IPS-20b (cell line): ENCODE measurements around the gene PLXDC2.
"Not testable (repeated sequence)": the region's sequence is repeated elsewhere in the genome, so short reads cannot be mapped to it uniquely, and the experiment has no call there.

Source experiments
- H3K27ac ChIP-seq: one replicate; pipeline ENCODE4 v1.5.1; 2013; ENCODE audit warnings: low read length
- H3K27me3 ChIP-seq: 2 replicates; pipeline ENCODE4 v1.6.1; 2013; ENCODE audit warnings: mild to moderate bottlenecking, low read length, inconsistent platforms; ENCODE audit not compliant: insufficient read depth
- H3K36me3 ChIP-seq: 2 replicates; pipeline ENCODE4 v1.6.1; 2013; ENCODE audit warnings: low read depth, mild to moderate bottlenecking, inconsistent platforms, low read length, moderate library complexity; ENCODE audit not compliant: insufficient read depth
- H3K4me1 ChIP-seq: 2 replicates; pipeline ENCODE4 v1.6.1; 2013; ENCODE audit warnings: mild to moderate bottlenecking, control low read depth, inconsistent platforms, low read length, moderate library complexity; ENCODE audit not compliant: insufficient read depth
- H3K4me3 ChIP-seq: 2 replicates; pipeline ENCODE4 v1.5.1; 2013; ENCODE audit warnings: mild to moderate bottlenecking, low read length, inconsistent platforms
- H3K9ac ChIP-seq: 2 replicates; pipeline ENCODE4 v1.6.1; 2013; ENCODE audit warnings: low read depth, mild to moderate bottlenecking, inconsistent platforms, low read length, moderate library complexity
- H3K9me3 ChIP-seq: 2 replicates; pipeline ENCODE4 v1.6.1; 2013; ENCODE audit warnings: mild to moderate bottlenecking, low read depth, low read length, inconsistent platforms; ENCODE audit not compliant: insufficient read depth

PLXDC2 gene

DNA sequence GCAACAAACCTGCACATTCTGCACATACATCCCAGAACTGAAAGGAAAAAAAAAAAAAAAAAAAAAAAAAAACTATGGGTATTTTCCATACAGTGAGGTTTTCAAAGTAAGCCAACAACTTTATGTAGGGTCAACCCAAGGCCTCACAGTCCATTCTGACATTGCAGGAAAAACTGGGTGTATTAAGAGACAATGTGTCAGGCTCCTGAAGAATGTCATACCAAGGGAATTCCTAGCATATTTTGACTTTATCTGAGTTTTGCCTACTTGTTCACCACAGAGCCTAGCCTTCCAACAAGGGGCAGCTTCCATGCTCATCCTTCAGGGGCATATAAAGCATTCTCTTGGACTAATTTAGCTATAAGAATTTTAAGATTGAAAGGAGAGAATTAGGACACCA lies 368.9 kb downstream of the PLXDC2 start:
- Histone ChIP-seq H3K9ac (no peak overlapping the region), H3K9me3 (no peaks in the 10 kb centered on the region), H3K4me1 (peaks cover 14% of the 10 kb centered on the region), H3K4me3 (no peak overlapping the region), H3K27ac (no peak overlapping the region), H3K36me3 (no peaks in the 10 kb centered on the region), H3K27me3 (no peaks in the 10 kb centered on the region)

DNA sequence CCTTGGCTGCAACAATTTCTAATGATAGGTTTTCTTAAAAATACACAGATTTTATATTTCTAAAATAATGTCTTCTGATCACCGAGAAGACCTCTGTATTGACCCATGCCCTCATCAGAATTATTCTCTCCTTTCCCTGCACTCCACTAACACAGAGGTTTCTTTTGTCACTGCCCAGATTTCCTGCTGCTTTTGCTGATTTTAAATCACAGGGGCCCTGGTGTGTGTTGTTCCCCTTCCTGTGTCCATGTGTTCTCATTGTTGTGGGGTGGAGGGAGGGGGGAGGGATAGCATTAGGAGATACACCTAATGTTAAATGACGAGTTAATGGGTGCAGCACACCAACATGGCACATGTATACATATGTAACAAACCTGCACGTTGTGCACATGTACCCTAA lies 375.2 kb downstream of the PLXDC2 start:
- H3K9me3 ChIP-seq, H3K9ac ChIP-seq, H3K36me3 ChIP-seq, H3K27me3 ChIP-seq, H3K27ac ChIP-seq: not testable (repeated sequence)
- H3K4me3 ChIP-seq: peak overlapping the region; percentile 39; the same call in 1 of the 2 replicates
- H3K4me1 ChIP-seq: peaks cover 19% of the 10 kb centered on the region

DNA sequence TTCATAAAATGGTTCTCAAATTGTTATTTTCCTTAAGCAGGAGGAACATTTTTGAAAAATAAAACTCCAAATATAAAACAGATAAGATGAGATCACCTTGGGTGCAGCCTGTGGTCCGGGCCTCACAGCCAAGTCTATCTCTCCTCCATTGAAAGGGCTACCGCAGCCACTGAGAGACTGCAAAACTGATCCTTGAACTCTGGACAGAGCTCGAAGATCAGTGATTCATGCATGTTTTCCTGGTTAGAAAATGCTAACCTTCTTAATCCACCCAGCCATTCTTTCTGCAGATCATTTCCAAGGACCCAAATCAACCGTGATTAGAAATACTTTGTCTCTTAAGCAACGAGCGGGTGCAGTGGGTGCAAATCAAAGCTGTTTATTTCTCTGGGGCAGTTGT lies 378.8 kb downstream of the PLXDC2 start:
- Histone ChIP-seq H3K9ac (no peak overlapping the region), H3K9me3 (no peaks in the 10 kb centered on the region), H3K4me1 (peaks cover 21% of the 10 kb centered on the region), H3K4me3 (no peak overlapping the region), H3K27ac (no peak overlapping the region), H3K27me3 (no peaks in the 10 kb centered on the region), H3K36me3 (no peaks in the 10 kb centered on the region)

DNA sequence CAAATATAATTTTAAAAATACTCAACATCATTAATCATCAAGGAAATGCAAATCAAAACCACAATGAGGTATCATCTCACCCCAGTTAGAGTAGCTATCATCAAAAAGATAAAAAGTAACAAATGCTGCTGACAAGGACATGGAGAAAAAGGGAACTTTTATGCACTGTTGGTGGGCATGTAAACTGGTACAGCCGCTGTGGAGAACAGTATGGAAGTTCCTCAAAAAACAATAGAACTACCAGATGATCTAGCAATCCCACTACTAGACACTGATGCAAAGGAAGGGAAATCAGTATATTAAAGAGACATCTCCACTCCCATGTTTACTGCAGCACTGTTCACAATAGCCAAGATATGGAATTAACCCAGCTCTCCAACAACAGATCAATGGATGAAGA lies 384.5 kb downstream of the PLXDC2 start:
- H3K9me3 ChIP-seq: no peaks in the 10 kb centered on the region
- no peaks in the 10 kb centered on the region for H3K27me3 ChIP-seq
- H3K27ac ChIP-seq: no peak overlapping the region
- H3K4me3 ChIP-seq: no peak overlapping the region
- H3K4me1 ChIP-seq: peaks cover 9% of the 10 kb centered on the region; the same call in 1 of the 2 replicates
- H3K36me3 ChIP-seq: no peaks in the 10 kb centered on the region
- no peak overlapping the region for H3K9ac ChIP-seq

DNA sequence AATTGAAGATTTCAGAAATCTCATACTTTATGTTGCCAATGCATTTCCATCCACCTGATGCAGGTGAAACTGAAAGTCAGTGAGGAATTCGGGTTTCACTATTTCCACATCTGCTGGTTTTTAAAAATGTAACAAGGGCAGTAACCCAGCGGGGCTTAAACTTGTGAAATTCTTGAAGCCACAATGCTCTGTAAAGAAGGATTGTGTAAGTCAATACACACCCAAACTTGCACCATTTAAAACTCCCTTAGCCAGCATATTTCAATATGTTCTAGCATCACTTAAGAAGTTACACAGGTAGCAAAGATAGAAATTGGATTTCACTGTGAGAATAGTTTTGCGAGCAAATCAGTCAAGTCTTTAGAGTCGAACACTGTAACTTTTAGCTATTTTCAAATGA lies 386.1 kb downstream of the PLXDC2 start:
- no peak overlapping the region for H3K4me3 ChIP-seq
- no peak overlapping the region for H3K27ac ChIP-seq
- H3K27me3 ChIP-seq: no peaks in the 10 kb centered on the region
- no peaks in the 10 kb centered on the region for H3K36me3 ChIP-seq
- H3K4me1 ChIP-seq: peaks cover 3% of the 10 kb centered on the region; the same call in 1 of the 2 replicates
- no peaks in the 10 kb centered on the region for H3K9me3 ChIP-seq
- no peak overlapping the region for H3K9ac ChIP-seq

DNA sequence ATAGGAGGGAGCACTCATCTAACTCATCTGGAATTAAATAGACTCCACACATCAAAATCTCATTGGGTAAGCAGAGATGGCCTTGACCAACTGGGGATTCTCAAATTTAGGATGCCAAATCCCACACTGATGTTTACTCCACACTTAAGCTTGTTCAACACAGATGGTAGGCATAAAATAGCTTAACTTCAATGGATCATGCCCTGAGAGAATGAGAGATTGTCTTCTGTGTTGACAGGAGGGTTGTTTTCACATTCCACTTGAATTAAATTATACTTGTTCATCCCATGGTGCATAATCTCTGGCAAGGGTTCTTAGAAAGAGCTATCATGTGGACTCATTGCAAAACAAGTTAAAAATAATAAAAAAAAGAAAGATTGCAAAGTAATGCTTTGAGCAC lies 391.4 kb downstream of the PLXDC2 start:
- Histone ChIP-seq H3K9me3 (0 out of 2 replicates have a peak, but pooled peaks cover 4% of the 10 kb centered on the region), H3K27me3 (no peaks in the 10 kb centered on the region), H3K27ac (no peak overlapping the region), H3K4me3 (no peak overlapping the region), H3K9ac (no peak overlapping the region), H3K36me3 (peaks cover 11% of the 10 kb centered on the region; the same call in 1 of the 2 replicates), H3K4me1 (peaks cover 5% of the 10 kb centered on the region; the same call in 1 of the 2 replicates)

DNA sequence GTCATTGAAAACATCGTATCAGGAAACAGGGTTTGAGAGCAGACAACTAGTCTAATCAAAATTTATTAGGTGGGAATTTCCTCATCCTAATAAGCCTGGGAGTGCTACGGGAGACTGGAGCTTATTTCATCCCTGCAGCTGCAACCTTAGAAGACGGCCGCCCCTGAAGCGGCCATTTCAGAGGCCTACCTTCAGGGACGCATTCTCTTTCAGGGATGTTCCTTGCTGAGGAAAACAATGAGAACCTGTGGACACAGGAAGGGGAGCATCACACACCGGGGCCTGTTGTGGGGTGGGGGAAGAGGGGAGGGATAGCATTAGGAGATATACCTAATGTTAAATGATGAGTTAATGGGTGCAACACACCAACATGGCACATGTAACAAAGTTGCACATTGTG lies 392.9 kb downstream of the PLXDC2 start:
- H3K9me3 ChIP-seq, H3K4me3 ChIP-seq, H3K27me3 ChIP-seq, H3K27ac ChIP-seq, H3K9ac ChIP-seq, H3K4me1 ChIP-seq: not testable (repeated sequence)
- H3K36me3 ChIP-seq: peaks cover 11% of the 10 kb centered on the region; the same call in 1 of the 2 replicates

DNA sequence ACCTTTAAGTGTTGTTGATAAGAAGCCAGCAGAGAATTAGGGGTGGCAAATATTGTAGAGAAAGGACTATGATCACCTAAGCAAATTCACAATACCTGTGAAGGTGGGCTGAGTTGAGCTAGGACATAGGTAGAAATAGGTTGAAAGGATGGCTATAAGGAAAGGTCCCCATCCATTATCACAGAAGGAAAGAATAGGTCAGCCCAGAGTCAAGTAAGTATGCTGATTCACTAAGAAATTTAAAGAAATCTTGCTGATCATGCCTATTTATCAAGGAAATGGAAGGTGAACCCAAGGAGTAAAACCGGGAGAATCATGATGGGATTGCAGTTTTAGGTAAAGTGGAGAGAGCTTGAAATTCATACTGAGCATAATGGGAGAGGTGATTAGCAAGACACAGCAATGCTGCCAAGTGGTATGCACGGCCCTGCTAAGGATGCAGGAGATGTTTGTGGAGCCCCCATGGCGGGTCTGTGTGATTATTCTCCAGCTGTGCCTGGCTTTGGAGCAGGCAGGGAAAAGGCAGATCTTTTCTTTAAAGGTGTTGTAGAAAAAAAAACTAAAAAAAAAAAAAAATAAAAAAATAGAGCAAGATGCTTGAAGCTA lies 399.4 kb downstream of the PLXDC2 start:
- no peaks in the 10 kb centered on the region for H3K27me3 ChIP-seq
- peaks cover 31% of the 10 kb centered on the region; the same call in 1 of the 2 replicates for H3K4me1 ChIP-seq
- H3K4me3 ChIP-seq: peak overlapping the region; percentile 11; the same call in 1 of the 2 replicates
- peak overlapping the region; percentile 7; the same call in 1 of the 2 replicates for H3K9ac ChIP-seq
- H3K27ac ChIP-seq: no peak overlapping the region
- H3K9me3 ChIP-seq: no peaks in the 10 kb centered on the region
- H3K36me3 ChIP-seq: peaks cover 18% of the 10 kb centered on the region

DNA sequence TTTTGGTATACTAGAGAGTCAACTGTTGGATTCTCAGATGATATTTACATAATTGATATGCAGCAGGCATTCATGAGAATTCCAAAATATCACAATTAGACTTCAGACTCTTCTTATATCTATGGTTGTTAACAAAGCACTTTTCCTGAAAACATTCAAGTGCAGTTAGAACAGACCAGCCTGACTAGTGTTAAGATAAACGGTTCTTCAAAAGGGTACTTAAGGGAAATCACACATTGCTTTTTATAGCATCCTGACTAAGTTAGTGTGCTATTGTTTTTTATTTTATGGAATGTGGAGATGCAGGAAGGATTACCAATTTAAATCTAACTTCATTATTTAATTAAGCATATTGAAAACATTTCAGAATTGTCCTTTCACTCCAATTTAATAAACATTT lies 405.1 kb downstream of the PLXDC2 start:
- no peak overlapping the region for H3K4me3 ChIP-seq
- H3K36me3 ChIP-seq: peaks cover 7% of the 10 kb centered on the region; the same call in 1 of the 2 replicates
- H3K4me1 ChIP-seq: peaks cover 12% of the 10 kb centered on the region; the same call in 1 of the 2 replicates
- H3K27ac ChIP-seq: no peak overlapping the region
- no peak overlapping the region for H3K9ac ChIP-seq
- H3K9me3 ChIP-seq: no peaks in the 10 kb centered on the region
- no peaks in the 10 kb centered on the region for H3K27me3 ChIP-seq

DNA sequence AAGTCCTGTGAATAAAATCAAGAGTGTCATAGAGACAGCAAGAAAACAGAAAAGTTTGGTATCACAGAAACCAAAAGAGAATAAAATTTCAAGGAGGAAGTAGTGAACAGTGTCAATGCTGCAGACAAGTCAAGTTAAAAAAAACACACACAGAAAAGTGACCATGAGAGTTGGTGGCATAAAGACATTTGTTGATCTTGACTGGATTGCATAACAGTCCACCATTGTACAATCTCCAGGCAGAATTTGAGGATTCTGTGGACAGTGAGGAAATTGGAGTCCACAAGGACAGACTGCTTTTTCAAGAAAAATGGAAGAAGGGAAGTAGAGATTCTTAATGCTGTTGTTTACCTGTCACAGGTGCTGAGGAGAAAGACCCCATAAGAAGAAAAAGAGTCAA lies 412.5 kb downstream of the PLXDC2 start:
- H3K9ac ChIP-seq: no peak overlapping the region
- no peaks in the 10 kb centered on the region for H3K9me3 ChIP-seq
- no peaks in the 10 kb centered on the region for H3K27me3 ChIP-seq
- no peaks in the 10 kb centered on the region for H3K36me3 ChIP-seq
- H3K4me3 ChIP-seq: no peak overlapping the region
- H3K27ac ChIP-seq: no peak overlapping the region
- H3K4me1 ChIP-seq: peaks cover 3% of the 10 kb centered on the region; the same call in 1 of the 2 replicates

DNA sequence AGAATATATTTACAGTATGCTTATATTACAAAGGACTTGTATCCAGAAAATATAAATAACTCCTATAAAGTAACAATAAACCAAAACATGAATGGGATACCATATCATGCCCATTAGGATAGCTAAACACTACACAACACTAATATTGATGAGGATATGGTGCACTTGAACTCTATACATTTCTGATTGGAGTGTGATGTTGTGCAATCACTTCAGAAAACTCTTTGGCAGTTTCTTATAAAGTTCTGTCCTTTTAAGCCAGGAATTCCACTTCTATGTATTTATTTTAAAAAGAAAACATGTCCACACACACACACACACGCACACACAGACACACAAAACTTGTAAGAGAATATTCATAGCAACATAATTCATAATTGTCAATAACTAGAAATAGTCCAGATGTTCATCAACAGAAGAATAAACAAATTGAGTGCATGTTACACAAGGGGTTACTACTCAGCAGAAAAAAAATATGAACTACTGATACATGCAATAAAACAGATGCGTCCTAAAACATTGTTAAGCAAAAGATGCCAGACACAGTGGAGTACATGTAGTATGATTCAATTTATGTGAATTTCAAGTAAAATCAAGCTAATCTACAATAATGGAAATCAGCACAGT lies 416.0 kb downstream of the PLXDC2 start:
- no peaks in the 10 kb centered on the region for H3K27me3 ChIP-seq
- H3K4me3 ChIP-seq: no peak overlapping the region
- H3K36me3 ChIP-seq: no peaks in the 10 kb centered on the region
- H3K27ac ChIP-seq: no peak overlapping the region
- no peak overlapping the region for H3K9ac ChIP-seq
- H3K9me3 ChIP-seq: no peaks in the 10 kb centered on the region
- peaks cover 5% of the 10 kb centered on the region; the same call in 1 of the 2 replicates for H3K4me1 ChIP-seq

DNA sequence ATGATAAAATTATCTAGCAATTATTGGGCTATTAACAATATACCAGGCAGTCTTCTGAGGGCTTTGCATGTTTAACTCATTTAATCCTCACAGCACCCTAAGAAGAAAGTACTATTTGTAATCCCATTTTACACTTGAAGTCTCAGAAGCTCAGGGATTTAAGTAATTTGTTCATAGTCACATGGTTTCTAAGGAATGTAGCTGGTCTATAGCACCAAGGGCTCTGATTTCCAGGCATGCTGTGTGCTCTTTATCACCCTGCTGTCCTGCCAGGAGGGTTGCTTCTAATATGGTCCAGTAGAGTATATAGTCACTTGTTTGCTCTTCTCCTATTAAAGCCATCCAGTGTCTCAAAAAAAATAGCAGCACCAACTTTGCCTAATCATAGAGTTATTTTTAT lies 417.2 kb downstream of the PLXDC2 start:
- H3K36me3 ChIP-seq: no peaks in the 10 kb centered on the region
- no peak overlapping the region for H3K4me3 ChIP-seq
- H3K27ac ChIP-seq: no peak overlapping the region
- no peaks in the 10 kb centered on the region for H3K9me3 ChIP-seq
- H3K9ac ChIP-seq: no peak overlapping the region
- no peaks in the 10 kb centered on the region for H3K27me3 ChIP-seq
- H3K4me1 ChIP-seq: peaks cover 5% of the 10 kb centered on the region; the same call in 1 of the 2 replicates
